Naive thymus-derived CD4-positive, alpha-beta T cell (primary cell): ENCODE data around the gene PEX5L. TPM values are rescaled to one million over a fixed set of nuclear protein-coding genes. Genes with fewer than 3 reads are reported as not detected.

Source experiments
- ATAC-seq: fragments of 150-1000 bp; cut with Tn5 transposase; 2 replicates; pipeline ENCODE4 v1.10.0; 2021; ENCODE audit warnings: mild to moderate bottlenecking, moderate library complexity
- CTCF ChIA-PET: fragments of 350-600 bp; sonication (Branson Sonifier 250); formaldehyde crosslinking; loops from one replicate; lab custom pipeline; 2021; ENCODE audit warnings: antibody characterized with exemption; lab: Charles Lee
- POLR2A ChIA-PET: fragments of 350-600 bp; sonication (Branson Sonifier 250); formaldehyde crosslinking; loops from one replicate; lab custom pipeline; 2021; ENCODE audit warnings: antibody characterized with exemption, inconsistent platforms; lab: Charles Lee
- DNase-seq, 9 donors: peaks; one replicate each; pipeline versions ENCODE4 v3.0.0 to v3.0.0-alpha.2; 2020 to 2022; ENCODE audit warnings: mixed read lengths in 1 of 9
- H3K27ac ChIP-seq: one replicate; pipeline ENCODE4 v1.7.0; 2013; ENCODE audit warnings: mild to moderate bottlenecking, low read depth, low read length, moderate library complexity
- H3K27me3 ChIP-seq, 2 donors: one replicate each; pipeline ENCODE4 v1.7.0; 2013; ENCODE audit warnings: low read length in 2 of 2, mild to moderate bottlenecking in 2 of 2, moderate library complexity in 2 of 2; ENCODE audit not compliant: control insufficient read depth in 2 of 2, insufficient read depth in 2 of 2
- H3K36me3 ChIP-seq, 3 experiments: 1 replicate in 2 of 3; 2 replicates in 1 of 3; pipeline ENCODE4 v1.7.0; 2013; ENCODE audit warnings: low read length in 3 of 3, mild to moderate bottlenecking in 3 of 3, moderate library complexity in 1 of 3; ENCODE audit not compliant: insufficient read depth in 3 of 3, control insufficient read depth in 2 of 3
- H3K4me1 ChIP-seq, 2 donors: one replicate each; pipeline ENCODE4 v1.7.0; 2013; ENCODE audit warnings: low read length in 2 of 2, mild to moderate bottlenecking in 2 of 2, moderate library complexity in 1 of 2; ENCODE audit not compliant: control insufficient read depth in 2 of 2, insufficient read depth in 2 of 2
- H3K4me3 ChIP-seq: 2 replicates; pipeline ENCODE4 v1.7.0; 2013; ENCODE audit warnings: mild to moderate bottlenecking, low read length
- H3K9me3 ChIP-seq, 3 experiments: 1 replicate in 2 of 3; 2 replicates in 1 of 3; pipeline ENCODE4 v1.7.0; 2013; ENCODE audit warnings: low read length in 3 of 3; ENCODE audit not compliant: control insufficient read depth in 2 of 3
- H3K27ac Mint-ChIP-seq, 9 donors: one replicate each; pipeline ENCODE4 v1.8.0; 2020 to 2022; ENCODE audit warnings: mixed read lengths in 9 of 9, mild to moderate bottlenecking in 8 of 9, moderate library complexity in 5 of 9, inconsistent platforms in 2 of 9
- H3K27me3 Mint-ChIP-seq, 5 donors: one replicate each; pipeline ENCODE4 v1.8.0; 2021 to 2022; ENCODE audit warnings: mixed read lengths in 5 of 5, mild to moderate bottlenecking in 1 of 5
- H3K36me3 Mint-ChIP-seq, 5 donors: one replicate each; pipeline ENCODE4 v1.8.0; 2020 to 2022; ENCODE audit warnings: mixed read lengths in 5 of 5, mild to moderate bottlenecking in 3 of 5, inconsistent platforms in 1 of 5
- H3K4me1 Mint-ChIP-seq, 7 donors: one replicate each; pipeline ENCODE4 v1.8.0; 2020 to 2022; ENCODE audit warnings: mixed read lengths in 7 of 7, mild to moderate bottlenecking in 3 of 7, inconsistent platforms in 1 of 7
- H3K4me3 Mint-ChIP-seq, 10 donors: one replicate each; pipeline ENCODE4 v1.8.0; 2020 to 2022; ENCODE audit warnings: mild to moderate bottlenecking in 10 of 10, mixed read lengths in 10 of 10, moderate library complexity in 6 of 10, inconsistent platforms in 2 of 10
- H3K9me3 Mint-ChIP-seq, 11 donors: one replicate each; pipeline ENCODE4 v1.8.0; 2020 to 2022; ENCODE audit warnings: mixed read lengths in 11 of 11, mild to moderate bottlenecking in 4 of 11, inconsistent platforms in 1 of 11, moderate library complexity in 1 of 11
- intact Hi-C, 2 donors: fragments of 100-400 bp; cut with micrococcal nuclease; formaldehyde crosslinking; loops; one replicate each; pipeline ENCODE4 v1.15.1; 2023
- polyA plus RNA-seq, 2 donors: library from polyadenylated mRNA; unstranded; fragments of 300-500 nt; fragmentation: Illumina TruSeq; gene quantifications; one replicate each; pipeline ENCODE4 v1.2.3, GENCODE V29; 2021
- total RNA-seq, 6 experiments: library from RNA in 5 of 6; stranded (reverse) in 5 of 6; gene quantifications; 1 replicate in 5 of 6; 2 replicates in 1 of 6; pipeline ENCODE4 v1.2.3 and lab custom pipeline; 2021 to 2026

Gene PEX5L
- total and polyA plus RNA-seq, 7 experiments from 2014 or later = 0.08 to 0.46 TPM; not detected in 5

GRCh38 chr3:179955286-179955685, 81.5 kb downstream of the PEX5L start:
- H3K36me3 Mint-ChIP-seq = no peaks in the 10 kb centered on the region
- H3K9me3 ChIP-seq = no peaks in the 10 kb centered on the region
- peaks cover 17 to 57% (median 31%) of the 10 kb centered on the region in 5 donors for H3K27me3 Mint-ChIP-seq
- H3K27me3 ChIP-seq = no peaks in the 10 kb centered on the region
- POLR2A ChIA-PET = no interaction called here
- H3K27ac ChIP-seq = no peak overlapping the region
- intact Hi-C loops = no loop called here
- H3K4me1 ChIP-seq = no peaks in the 10 kb centered on the region
- no peak for ATAC-seq
- H3K36me3 ChIP-seq = no peaks in the 10 kb centered on the region
- no peak overlapping the region for H3K4me3 Mint-ChIP-seq
- H3K4me1 Mint-ChIP-seq = peaks cover 0 to 28% (median 0%) of the 10 kb centered on the region in 7 donors
- CTCF ChIA-PET = no interaction called here
- no peak overlapping the region for H3K4me3 ChIP-seq
- no peak for DNase-seq
- no peak overlapping the region for H3K27ac Mint-ChIP-seq
- H3K9me3 Mint-ChIP-seq = peaks cover 0 to 4% (median 0%) of the 10 kb centered on the region in 11 donors

GRCh38 chr3:179953993-179954870, 82.5 kb downstream of the PEX5L start:
- intact Hi-C loops = no loop called here
- H3K36me3 Mint-ChIP-seq = no peaks in the 10 kb centered on the region
- H3K4me1 Mint-ChIP-seq = peaks cover 0 to 28% (median 0%) of the 10 kb centered on the region in 7 donors
- Histone ChIP-seq H3K9me3 (no peaks in the 10 kb centered on the region), H3K27me3 (no peaks in the 10 kb centered on the region), H3K27ac (no peak overlapping the region), H3K4me3 (no peak overlapping the region), H3K4me1 (no peaks in the 10 kb centered on the region), H3K36me3 (no peaks in the 10 kb centered on the region)
- ATAC-seq = no peak
- peaks cover 16 to 50% (median 23%) of the 10 kb centered on the region in 5 donors for H3K27me3 Mint-ChIP-seq
- H3K4me3 Mint-ChIP-seq = no peak overlapping the region
- no peak for DNase-seq
- no peak overlapping the region for H3K27ac Mint-ChIP-seq
- H3K9me3 Mint-ChIP-seq = peaks cover 0 to 4% (median 0%) of the 10 kb centered on the region in 11 donors
- ChIA-PET CTCF (no interaction called here), POLR2A (no interaction called here)

GRCh38 chr3:179950840-179951239, 85.9 kb downstream of the PEX5L start:
- no peak for ATAC-seq
- intact Hi-C loops = no loop called here
- Mint-ChIP-seq H3K4me1 (peaks cover 0 to 9% (median 0%) of the 10 kb centered on the region in 7 donors), H3K4me3 (no peak overlapping the region), H3K9me3 (peaks cover 0 to 4% (median 0%) of the 10 kb centered on the region in 11 donors), H3K27ac (no peak overlapping the region), H3K36me3 (no peaks in the 10 kb centered on the region), H3K27me3 (peaks cover 6 to 37% (median 15%) of the 10 kb centered on the region in 5 donors)
- ChIA-PET POLR2A (no interaction called here), CTCF (no interaction called here)
- no peaks in the 10 kb centered on the region for H3K36me3 ChIP-seq
- no peak for DNase-seq
- no peak overlapping the region for H3K27ac ChIP-seq
- no peaks in the 10 kb centered on the region for H3K27me3 ChIP-seq
- no peaks in the 10 kb centered on the region for H3K4me1 ChIP-seq
- H3K9me3 ChIP-seq = no peaks in the 10 kb centered on the region
- no peak overlapping the region for H3K4me3 ChIP-seq

GRCh38 chr3:179949869-179950268, 86.9 kb downstream of the PEX5L start:
- ChIA-PET CTCF (no interaction called here), POLR2A (no interaction called here)
- Mint-ChIP-seq H3K4me1 (peaks cover 0 to 8% (median 0%) of the 10 kb centered on the region in 7 donors), H3K36me3 (no peaks in the 10 kb centered on the region), H3K27me3 (peaks cover 6 to 38% (median 15%) of the 10 kb centered on the region in 5 donors), H3K4me3 (no peak overlapping the region), H3K27ac (no peak overlapping the region), H3K9me3 (peaks cover 0 to 4% (median 0%) of the 10 kb centered on the region in 11 donors)
- no peaks in the 10 kb centered on the region for H3K9me3 ChIP-seq
- ATAC-seq = no peak
- no peak overlapping the region for H3K4me3 ChIP-seq
- no peaks in the 10 kb centered on the region for H3K36me3 ChIP-seq
- intact Hi-C loops = loop anchor here in 1 of 2 donors (10.0 kb wide), 1 partner anchor 295 kb away; the partner anchor contains the start of gene USP13
- no peak for DNase-seq
- no peaks in the 10 kb centered on the region for H3K4me1 ChIP-seq
- H3K27ac ChIP-seq = no peak overlapping the region
- H3K27me3 ChIP-seq = no peaks in the 10 kb centered on the region

- CTCF ChIA-PET = no interaction called here
- POLR2A ChIA-PET = no interaction called here
- intact Hi-C loops = loop anchor here in 1 of 2 donors (10.0 kb wide), 1 partner anchor 295 kb away; the partner anchor contains the start of gene USP13
- H3K36me3 Mint-ChIP-seq = no peaks in the 10 kb centered on the region
- H3K9me3 ChIP-seq = no peaks in the 10 kb centered on the region
- no peaks in the 10 kb centered on the region for H3K4me1 ChIP-seq
- no peak overlapping the region for H3K4me3 Mint-ChIP-seq
- H3K4me3 ChIP-seq = no peak overlapping the region
- no peaks in the 10 kb centered on the region for H3K36me3 ChIP-seq
- no peak overlapping the region for H3K27ac Mint-ChIP-seq
- DNase-seq = no peak
- H3K27me3 ChIP-seq = no peaks in the 10 kb centered on the region
- no peak overlapping the region for H3K27ac ChIP-seq
- H3K9me3 Mint-ChIP-seq = peaks cover 0 to 4% (median 0%) of the 10 kb centered on the region in 11 donors
- peaks cover 0 to 5% (median 0%) of the 10 kb centered on the region in 7 donors for H3K4me1 Mint-ChIP-seq
- ATAC-seq = no peak
- H3K27me3 Mint-ChIP-seq = peaks cover 6 to 42% (median 15%) of the 10 kb centered on the region in 5 donors
Measured at GRCh38 chr3:179949412-179949811, 87.3 kb downstream of the PEX5L start.

DNA sequence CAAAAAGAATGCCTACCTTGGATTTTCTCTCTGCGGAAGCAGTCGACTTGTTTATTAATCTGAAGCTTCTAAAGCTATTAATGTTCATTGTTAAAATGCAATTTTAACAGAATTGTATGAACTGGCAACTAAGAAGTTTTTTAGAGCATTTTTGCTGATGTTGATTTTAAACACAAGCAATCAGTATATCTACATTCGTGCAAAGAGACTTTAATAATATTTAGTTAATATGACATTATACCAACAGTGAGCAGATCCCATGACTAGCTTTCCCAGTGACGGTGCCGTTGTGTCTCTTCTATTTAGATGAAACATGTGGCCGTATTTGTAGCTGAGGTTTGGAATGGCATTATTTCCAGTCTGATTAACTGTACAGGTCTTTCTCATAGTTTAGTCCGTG, 88.0 kb downstream of the PEX5L start:
- POLR2A ChIA-PET = no interaction called here

More for the DNA sequence above, 88.0 kb downstream of the PEX5L start:
- no peak for DNase-seq
- Mint-ChIP-seq H3K27ac (no peak overlapping the region), H3K27me3 (peaks cover 6 to 41% (median 17%) of the 10 kb centered on the region in 5 donors), H3K36me3 (no peaks in the 10 kb centered on the region), H3K4me3 (no peak overlapping the region), H3K9me3 (peaks cover 0 to 4% (median 0%) of the 10 kb centered on the region in 11 donors), H3K4me1 (no peaks in the 10 kb centered on the region)
- Histone ChIP-seq H3K4me1 (no peaks in the 10 kb centered on the region), H3K9me3 (no peaks in the 10 kb centered on the region), H3K27ac (no peak overlapping the region), H3K27me3 (no peaks in the 10 kb centered on the region), H3K4me3 (no peak overlapping the region), H3K36me3 (no peaks in the 10 kb centered on the region)
- intact Hi-C loops = loop anchor here in 1 of 2 donors (10.0 kb wide), 1 partner anchor 294 kb away; the partner anchor contains the start of gene USP13
- ATAC-seq = no peak
- CTCF ChIA-PET = interaction anchor here (0.7 kb wide), 1 partner anchor 652 kb away, joined by 3 read pairs; no protein-coding TSS in a partner anchor
